Activated B cell treated with CpG ODN at 0.5 μM for 24 hours (primary cell): ENCODE results near the gene SPATA32. TPM values are rescaled to one million over a fixed set of nuclear protein-coding genes. Genes with fewer than 3 reads are reported as not detected.

ENCODE experiments used
- ATAC-seq: fragments of 200-7000 bp; cut with Tn5 transposase; one replicate; pipeline ENCODE4 v1.10.0; 2021; ENCODE audit warnings: low read depth, mild to moderate bottlenecking, moderate library complexity
- CTCF ChIA-PET: fragments of 350-600 bp; sonication (Branson Sonifier 250); formaldehyde crosslinking; loops from one replicate; lab custom pipeline; 2021; ENCODE audit warnings: antibody characterized with exemption; lab: Charles Lee
- POLR2A ChIA-PET: fragments of 350-600 bp; sonication (Branson Sonifier 250); formaldehyde crosslinking; loops from one replicate; lab custom pipeline; 2021; ENCODE audit warnings: antibody characterized with exemption; lab: Charles Lee
- DNase-seq: peaks from one replicate; pipeline ENCODE4 v3.0.0; 2022
- H3K27ac Mint-ChIP-seq: one replicate; pipeline ENCODE4 v1.8.0; 2020; ENCODE audit warnings: mixed read lengths
- H3K27me3 Mint-ChIP-seq: one replicate; pipeline ENCODE4 v1.8.0; 2021; ENCODE audit warnings: mixed read lengths
- H3K36me3 Mint-ChIP-seq: one replicate; pipeline ENCODE4 v1.8.0; 2021; ENCODE audit warnings: low read depth, mixed read lengths
- H3K4me1 Mint-ChIP-seq: one replicate; pipeline ENCODE4 v1.8.0; 2021; ENCODE audit warnings: mixed read lengths
- H3K4me3 Mint-ChIP-seq: one replicate; pipeline ENCODE4 v1.8.0; 2020; ENCODE audit warnings: mild to moderate bottlenecking, mixed read lengths
- H3K9me3 Mint-ChIP-seq: one replicate; pipeline ENCODE4 v1.8.0; 2020; ENCODE audit warnings: mixed read lengths
- intact Hi-C: fragments of 100-400 bp; cut with micrococcal nuclease; formaldehyde crosslinking; loops from one replicate; pipeline ENCODE4 v1.15.1; 2024
- total RNA-seq: library from RNA; stranded (reverse); gene quantifications from 2 replicates; pipeline ENCODE4 v1.2.3, GENCODE V29; 2022
- TF ChIP-seq, protein P1 (sequence below): fragments of 200-600 bp; IDR thresholded peaks from one replicate; pipeline ENCODE4 v1.8.0; 2022; ENCODE audit warnings: antibody characterized with exemption, mild to moderate bottlenecking

The SPATA32 gene
- total RNA-seq, 1 donor from 2014 or later = 0.27 TPM

DNA sequence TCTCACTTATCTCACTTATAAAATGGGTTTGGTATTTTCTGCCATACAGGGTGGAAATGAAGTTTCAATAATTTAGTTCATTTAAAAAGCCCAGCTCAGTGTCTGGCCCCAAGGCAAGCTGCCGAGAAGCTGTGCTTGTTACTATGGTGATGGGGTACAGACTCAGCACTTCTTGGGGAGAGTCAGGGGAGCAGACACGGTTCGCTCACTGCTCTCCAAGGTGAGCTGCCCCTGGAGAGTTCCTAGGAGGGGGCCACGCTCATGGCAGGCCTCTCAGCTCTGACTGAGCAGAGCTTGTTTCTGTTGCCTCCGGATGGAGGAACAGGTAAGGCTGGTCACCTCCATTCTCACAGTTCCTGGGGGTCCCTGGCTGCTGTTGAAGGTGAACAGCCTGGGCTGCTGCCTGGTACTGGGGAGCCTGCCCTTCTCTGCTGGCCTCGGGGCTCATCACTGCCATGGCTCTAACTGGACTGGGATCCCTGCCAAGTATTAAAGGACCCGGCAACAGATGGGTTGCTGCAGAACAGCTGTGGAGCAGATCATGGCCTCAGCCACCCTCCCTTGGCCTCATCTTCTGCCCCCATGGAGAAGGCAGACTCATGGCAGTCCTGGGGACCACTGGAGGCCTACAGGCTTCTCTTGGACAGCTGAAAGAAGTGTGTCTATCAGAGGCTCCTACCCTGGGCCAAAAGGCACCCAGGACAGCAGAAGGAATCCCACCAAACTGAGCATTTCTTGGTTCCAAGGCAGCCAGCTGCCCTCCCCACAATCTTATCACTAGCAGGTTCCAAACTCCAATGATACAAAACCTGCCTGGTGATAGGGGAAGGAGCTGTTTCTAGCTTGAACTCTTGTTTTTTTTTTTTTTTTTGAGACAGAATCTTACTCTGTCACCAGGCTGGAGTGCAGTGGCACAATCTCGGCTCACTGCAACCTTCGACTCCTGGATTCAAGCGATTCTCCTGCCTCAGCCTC lies 25.9 kb upstream of the SPATA32 start:
- CTCF ChIA-PET = interaction anchor here (1.2 to 3.2 kb wide), 3 partner anchors 11 to 105 kb away, joined by 4 to 20 read pairs (median 6); no protein-coding TSS in a partner anchor
- peaks cover 80% of the 10 kb centered on the region for H3K36me3 Mint-ChIP-seq
- DNase-seq (no peak), ATAC-seq (no peak)
- peaks cover 33% of the 10 kb centered on the region for H3K4me1 Mint-ChIP-seq
- peak overlapping the region; percentile 35 for H3K27ac Mint-ChIP-seq
- POLR2A ChIA-PET = interaction anchor here (0.7 to 15.1 kb wide), 4 partner anchors 8 to 109 kb away, joined by 3 to 291 read pairs (median 8); partner anchors contain the start of gene MAP3K14
- intact Hi-C loops = no loop called here
- no peaks in the 10 kb centered on the region for H3K27me3 Mint-ChIP-seq
- H3K9me3 Mint-ChIP-seq = no peaks in the 10 kb centered on the region
- TF ChIP-seq, protein P1, sequence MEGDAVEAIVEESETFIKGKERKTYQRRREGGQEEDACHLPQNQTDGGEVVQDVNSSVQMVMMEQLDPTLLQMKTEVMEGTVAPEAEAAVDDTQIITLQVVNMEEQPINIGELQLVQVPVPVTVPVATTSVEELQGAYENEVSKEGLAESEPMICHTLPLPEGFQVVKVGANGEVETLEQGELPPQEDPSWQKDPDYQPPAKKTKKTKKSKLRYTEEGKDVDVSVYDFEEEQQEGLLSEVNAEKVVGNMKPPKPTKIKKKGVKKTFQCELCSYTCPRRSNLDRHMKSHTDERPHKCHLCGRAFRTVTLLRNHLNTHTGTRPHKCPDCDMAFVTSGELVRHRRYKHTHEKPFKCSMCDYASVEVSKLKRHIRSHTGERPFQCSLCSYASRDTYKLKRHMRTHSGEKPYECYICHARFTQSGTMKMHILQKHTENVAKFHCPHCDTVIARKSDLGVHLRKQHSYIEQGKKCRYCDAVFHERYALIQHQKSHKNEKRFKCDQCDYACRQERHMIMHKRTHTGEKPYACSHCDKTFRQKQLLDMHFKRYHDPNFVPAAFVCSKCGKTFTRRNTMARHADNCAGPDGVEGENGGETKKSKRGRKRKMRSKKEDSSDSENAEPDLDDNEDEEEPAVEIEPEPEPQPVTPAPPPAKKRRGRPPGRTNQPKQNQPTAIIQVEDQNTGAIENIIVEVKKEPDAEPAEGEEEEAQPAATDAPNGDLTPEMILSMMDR = no peak
- no peak overlapping the region for H3K4me3 Mint-ChIP-seq

DNA sequence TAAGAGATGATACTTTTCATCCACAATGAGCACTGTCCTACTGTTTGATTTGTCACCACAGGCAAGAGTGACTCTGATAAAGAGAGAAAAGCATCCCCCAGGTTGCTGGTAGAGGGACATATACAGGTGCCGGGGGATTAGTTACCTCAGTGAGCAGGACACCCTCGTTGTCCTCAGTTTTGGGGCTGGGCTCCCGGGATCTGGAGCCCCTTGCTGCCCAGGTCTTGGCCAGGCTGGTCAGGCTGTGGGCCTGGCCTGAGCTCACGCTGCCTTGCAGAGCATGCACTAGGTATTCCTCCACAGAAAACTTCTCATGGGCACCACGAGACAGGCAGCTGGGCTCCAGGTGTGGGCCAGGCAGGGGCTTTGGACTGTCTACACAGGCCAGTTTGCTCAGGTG lies 24.4 kb upstream of the SPATA32 start:
- peaks cover 18% of the 10 kb centered on the region for H3K4me1 Mint-ChIP-seq
- POLR2A ChIA-PET = interaction anchor here (0.8 to 15.1 kb wide), 2 partner anchors 28 to 53 kb away, joined by 3 to 291 read pairs; partner anchors contain the start of gene MAP3K14
- H3K36me3 Mint-ChIP-seq = peaks cover 87% of the 10 kb centered on the region

DNA sequence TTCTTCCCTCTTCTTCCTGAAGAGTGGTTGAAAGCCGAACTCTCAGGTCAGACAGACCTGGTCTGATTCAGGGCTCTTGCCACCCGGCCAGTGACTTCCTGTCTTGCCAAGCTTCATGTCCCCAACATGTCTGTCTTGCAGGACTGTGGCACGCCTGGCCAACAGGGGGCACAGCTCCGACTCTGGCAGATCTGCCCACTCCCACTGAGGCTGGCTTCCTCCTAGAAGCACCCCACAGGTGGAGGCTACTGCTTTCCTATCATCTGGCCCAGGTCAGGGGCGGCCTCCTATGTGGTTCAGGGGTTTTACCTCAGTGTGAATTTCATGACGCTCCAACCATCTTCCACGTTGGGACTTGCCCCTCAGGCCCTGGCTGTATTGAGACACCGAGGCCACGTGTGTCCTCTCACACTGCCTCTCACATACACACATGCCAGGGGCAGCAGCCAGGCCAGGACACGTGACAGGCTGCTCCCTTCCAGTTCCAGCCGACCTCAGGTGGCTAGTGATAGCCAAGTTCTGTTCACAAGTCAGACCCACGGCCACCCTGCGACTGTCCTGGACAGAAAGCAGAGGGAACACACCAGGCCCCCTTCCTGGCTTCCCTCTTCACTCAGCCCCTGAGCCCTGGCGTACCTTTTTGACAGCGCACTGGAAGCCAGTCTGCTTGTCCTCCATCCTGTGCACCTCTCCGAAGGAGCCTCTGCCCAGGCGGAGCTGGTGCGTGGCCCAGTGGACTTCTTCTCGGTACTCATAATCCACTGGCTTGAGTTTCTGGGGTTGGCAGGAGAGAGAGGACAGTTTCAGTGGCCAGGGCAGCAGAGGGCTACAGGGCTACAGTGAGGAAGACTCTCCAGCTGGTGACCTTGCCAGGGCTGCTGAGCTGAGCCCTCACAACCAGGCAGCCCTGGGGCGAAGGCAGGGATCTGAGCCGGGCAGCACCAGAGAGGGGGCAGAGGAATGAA lies 22.6 kb upstream of the SPATA32 start:
- DNase-seq (no peak), ATAC-seq (peak; percentile 75)
- H3K27me3 Mint-ChIP-seq = no peaks in the 10 kb centered on the region
- no peak overlapping the region for H3K4me3 Mint-ChIP-seq
- TF ChIP-seq, protein P1 = no peak
- H3K4me1 Mint-ChIP-seq = peaks cover 4% of the 10 kb centered on the region
- H3K9me3 Mint-ChIP-seq = no peaks in the 10 kb centered on the region
- H3K27ac Mint-ChIP-seq = peak overlapping the region; percentile 19
- CTCF ChIA-PET = interaction anchor here (0.6 to 4.4 kb wide), 13 partner anchors 8 to 100 kb away, joined by 3 to 34 read pairs (median 6); partner anchors contain the start of gene MAP3K14
- POLR2A ChIA-PET = interaction anchor here (0.6 to 15.1 kb wide), 9 partner anchors 11 to 130 kb away, joined by 3 to 291 read pairs (median 5); partner anchors contain the start of gene MAP3K14
- intact Hi-C loops = loop anchor here (1.0 kb wide), 1 partner anchor 33 kb away; the partner anchor contains the start of gene MAP3K14
- H3K36me3 Mint-ChIP-seq = peaks cover 82% of the 10 kb centered on the region

More for the DNA sequence above, 24.4 kb upstream of the SPATA32 start:
- H3K9me3 Mint-ChIP-seq = no peaks in the 10 kb centered on the region
- H3K4me3 Mint-ChIP-seq = no peak overlapping the region
- H3K27me3 Mint-ChIP-seq = no peaks in the 10 kb centered on the region
- DNase-seq (no peak), ATAC-seq (no peak)
- no peak overlapping the region for H3K27ac Mint-ChIP-seq
- intact Hi-C loops = no loop called here
- TF ChIP-seq, protein P1 = no peak
- CTCF ChIA-PET = interaction anchor here (1.0 to 4.4 kb wide), 6 partner anchors 9 to 99 kb away, joined by 3 to 34 read pairs (median 7); partner anchors contain the start of gene MAP3K14

DNA sequence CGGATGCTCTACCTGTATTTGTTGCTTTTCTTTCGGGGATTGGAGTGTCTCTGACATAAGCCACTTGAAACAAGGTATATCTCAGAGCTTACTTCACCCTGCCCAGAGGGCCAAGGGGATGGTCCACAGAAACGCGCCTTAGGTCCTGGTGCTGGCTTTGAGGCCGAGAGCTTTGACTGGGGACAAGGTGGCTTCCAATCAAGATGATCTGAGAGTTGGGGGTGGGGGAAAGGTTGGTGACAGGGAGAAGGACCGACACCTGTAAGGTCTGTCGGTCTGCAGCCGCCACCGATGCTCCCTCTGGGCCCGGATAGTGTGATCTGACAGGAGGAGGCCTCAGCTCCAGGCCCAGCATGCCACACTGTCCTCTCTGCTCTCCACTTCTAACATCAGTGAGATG lies 21.8 kb upstream of the SPATA32 start:
- TF ChIP-seq, protein P1 = no peak
- Mint-ChIP-seq H3K9me3 (no peaks in the 10 kb centered on the region), H3K27me3 (no peaks in the 10 kb centered on the region), H3K4me1 (peaks cover 4% of the 10 kb centered on the region), H3K27ac (peak overlapping the region; percentile 19), H3K4me3 (no peak overlapping the region), H3K36me3 (peaks cover 83% of the 10 kb centered on the region)
- no peak for ATAC-seq
- intact Hi-C loops = loop anchor here (1.0 kb wide), 1 partner anchor 34 kb away; the partner anchor contains the start of gene MAP3K14
- ChIA-PET CTCF (interaction anchor here (0.6 to 4.4 kb wide), 11 partner anchors 10 to 103 kb away, joined by 3 to 34 read pairs (median 7); partner anchors contain the start of gene MAP3K14), POLR2A (interaction anchor here (0.6 to 15.1 kb wide), 8 partner anchors 12 to 99 kb away, joined by 3 to 291 read pairs (median 4); partner anchors contain the start of gene MAP3K14)
- DNase-seq = no peak
